ENCODE data around the gene SCFD2. TPM values are rescaled to one million over a fixed set of nuclear protein-coding genes. Genes with fewer than 3 reads are reported as not detected.

The SCFD2 gene
- total and polyA plus RNA-seq, 10 of the 15 experiments (the other 5 are each of a cell fraction or from before 2014, with no cell fraction given) = 4.8 to 37.6 (median 24.9) TPM

- TF ChIP-seq SREBF1 (IDR thresholded peaks at IDR 0.05; ENCODE audit: low read length) (no peak), JUNB (IDR thresholded peaks at IDR 0.05) (no peak)
Observed at GRCh38 chr4:53274609-53275268, 91.1 kb downstream of the SCFD2 start (continued).

DNA sequence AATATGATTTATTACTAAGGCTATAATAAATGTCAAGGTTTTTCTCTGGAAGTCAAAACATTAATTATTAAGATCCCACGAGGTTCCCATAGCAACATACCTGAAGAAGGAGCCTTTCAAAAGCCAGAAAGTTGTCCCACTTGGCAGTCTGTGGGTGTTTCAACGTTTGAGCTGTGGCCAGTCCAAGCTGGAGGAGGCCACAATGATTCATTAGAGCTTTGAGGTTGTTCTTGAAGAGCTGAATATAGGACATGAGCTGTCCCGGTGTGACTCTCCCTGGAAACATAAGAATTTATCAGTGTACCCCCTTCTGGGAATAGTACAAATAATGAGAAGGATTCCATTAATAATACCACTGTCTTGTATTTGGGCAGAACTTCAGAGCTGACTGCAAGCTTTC lies 92.1 kb downstream of the SCFD2 start:
- Histone ChIP-seq H3K27me3 (replicated peaks in 1 of 2; ENCODE audit: control insufficient read depth in 2 of 2, insufficient read depth in 2 of 2, low read length in 1 of 2) (no peaks in the 10 kb centered on the region), H4K20me1 (ENCODE audit: control insufficient read depth, insufficient read depth) (no peaks in the 10 kb centered on the region), H3K9ac (ENCODE audit: control insufficient read depth, insufficient read depth, low read length) (no peak overlapping the region), H3K4me2 (ENCODE audit: control insufficient read depth, insufficient read depth) (no peak overlapping the region), H3K4me1 (ENCODE audit: control insufficient read depth, insufficient read depth, low read length) (no peaks in the 10 kb centered on the region), H3K36me3 (ENCODE audit: control insufficient read depth in 2 of 2, insufficient read depth in 2 of 2, low read length in 1 of 2) (0 out of 4 replicates have a peak, but pooled peaks cover 0 to 2% of the 10 kb centered on the region in 2 experiments), H3K9me3 (replicated peaks; ENCODE audit: control insufficient read depth, insufficient read depth, low read length) (no peaks in the 10 kb centered on the region; the same call in 1 of the 3 replicates), H3K4me3 (no peak overlapping the region), H3K27ac (ENCODE audit: control insufficient read depth, insufficient read depth) (no peak overlapping the region), H2AFZ (ENCODE audit: control insufficient read depth, low read depth, low read length) (no peak overlapping the region), H3K79me2 (ENCODE audit: control insufficient read depth, insufficient read depth, low read length) (no peaks in the 10 kb centered on the region)
- intact Hi-C loops (cut with micrococcal nuclease; ENCODE audit: unreplicated experiment) = no loop called here
- ChIA-PET SMC1A (ENCODE audit: uncharacterized antibody, unreplicated experiment) (interaction anchor here (0.9 kb wide), 1 partner anchor 108 kb away, joined by 3 read pairs; no protein-coding TSS in a partner anchor), RAD21 (ENCODE audit: unreplicated experiment) (interaction anchor here (0.8 kb wide), 1 partner anchor 258 kb away, joined by 3 read pairs; no protein-coding TSS in a partner anchor), CTCF (no interaction called here), POLR2A (no interaction called here)
- no peak for ATAC-seq
- TF ChIP-seq RCOR1 (conservative IDR thresholded peaks at IDR 0.05; ENCODE audit: low read depth, low read length) (no peak), SREBF2 (IDR thresholded peaks at IDR 0.05; ENCODE audit: low read length) (no peak), YBX1 (IDR thresholded peaks at IDR 0.05) (no peak), CREB1 (IDR thresholded peaks at IDR 0.05; ENCODE audit: low read depth) (no peak), MYC (IDR thresholded peaks at IDR 0.05; ENCODE audit: insufficient read depth, insufficient read length, insufficient replicate concordance, low read length, severe bottlenecking) (no peak)
- TF ChIP-seq, protein P1, sequence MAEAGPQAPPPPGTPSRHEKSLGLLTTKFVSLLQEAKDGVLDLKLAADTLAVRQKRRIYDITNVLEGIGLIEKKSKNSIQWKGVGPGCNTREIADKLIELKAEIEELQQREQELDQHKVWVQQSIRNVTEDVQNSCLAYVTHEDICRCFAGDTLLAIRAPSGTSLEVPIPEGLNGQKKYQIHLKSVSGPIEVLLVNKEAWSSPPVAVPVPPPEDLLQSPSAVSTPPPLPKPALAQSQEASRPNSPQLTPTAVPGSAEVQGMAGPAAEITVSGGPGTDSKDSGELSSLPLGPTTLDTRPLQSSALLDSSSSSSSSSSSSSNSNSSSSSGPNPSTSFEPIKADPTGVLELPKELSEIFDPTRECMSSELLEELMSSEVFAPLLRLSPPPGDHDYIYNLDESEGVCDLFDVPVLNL (IDR thresholded peaks at IDR 0.05; ENCODE audit: low read depth, low read length) = no peak
- in situ Hi-C loops (cut with MboI) = no loop called here
- BruUV-seq (replicated peaks) = no TSS peak
- no peak for FAIRE-seq
- no peak for DNase-seq (ENCODE audit: low read depth, low spot score)
- 74% methylated on average over 3 of the region's 3 CpGs for WGBS (ENCODE audit: insufficient coverage, insufficient replicate concordance, low lambda C conversion rate, missing lambda C conversion rate)
